Muscle of leg (tissue), 11 donors: ENCODE measurements around the gene GPRIN2. TPM values are rescaled to one million over a fixed set of nuclear protein-coding genes. Genes with fewer than 3 reads are reported as not detected.
"Not testable (repeated sequence)": the region's sequence is repeated elsewhere in the genome, so short reads cannot be mapped to it uniquely, and the experiment has no call there.

Experiments
- DNase-seq: peaks from one replicate; pipeline ENCODE4 v3.0.0; 2013
- H3K27ac ChIP-seq: one replicate; pipeline ENCODE4 v1.5.1; 2013; ENCODE audit warnings: mild to moderate bottlenecking, low read length, control low read depth
- H3K27me3 ChIP-seq: one replicate; pipeline ENCODE4 v1.6.1; 2013; ENCODE audit warnings: low read length; ENCODE audit not compliant: control insufficient read depth, insufficient read depth
- H3K36me3 ChIP-seq: one replicate; pipeline ENCODE4 v1.6.1; 2013; ENCODE audit warnings: low read length; ENCODE audit not compliant: control insufficient read depth, insufficient read depth
- H3K4me1 ChIP-seq: one replicate; pipeline ENCODE4 v1.6.1; 2013; ENCODE audit warnings: low read length; ENCODE audit not compliant: control insufficient read depth, insufficient read depth
- H3K4me3 ChIP-seq: one replicate; pipeline ENCODE4 v1.5.1; 2013; ENCODE audit warnings: low read length, control low read depth
- H3K9me3 ChIP-seq: replicated peaks from 2 replicates; pipeline ENCODE4 v1.6.1; 2013; ENCODE audit warnings: low read depth, low read length; ENCODE audit not compliant: control insufficient read depth
- WGBS: methylation state at CpG from one replicate; pipeline ENCODE4 v1.1.5; 2013; ENCODE audit warnings: missing lambda C conversion rate; ENCODE audit not compliant: insufficient coverage; 5-methylcytosine and 5-hydroxymethylcytosine counted together
- polyA plus RNA-seq, 8 donors: library from polyadenylated mRNA; unstranded; fragments of 120-200 nt; gene quantifications; one replicate each; pipeline versions ENCODE4 v1.2.1 to v1.2.3, GENCODE V29; 2013; ENCODE audit warnings: inconsistent platforms in 1 of 8, low replicate concordance in 1 of 8; ENCODE audit not compliant: insufficient read length in 8 of 8, insufficient read depth in 1 of 8
- total RNA-seq: library from RNA; stranded (reverse); fragments of 120-200 nt; gene quantifications from one replicate; pipeline ENCODE4 v1.2.4, GENCODE V29; 2013

The GPRIN2 gene
- total and polyA plus RNA-seq, 9 donors: 0.12 to 0.91 (median 0.33) TPM

DNA sequence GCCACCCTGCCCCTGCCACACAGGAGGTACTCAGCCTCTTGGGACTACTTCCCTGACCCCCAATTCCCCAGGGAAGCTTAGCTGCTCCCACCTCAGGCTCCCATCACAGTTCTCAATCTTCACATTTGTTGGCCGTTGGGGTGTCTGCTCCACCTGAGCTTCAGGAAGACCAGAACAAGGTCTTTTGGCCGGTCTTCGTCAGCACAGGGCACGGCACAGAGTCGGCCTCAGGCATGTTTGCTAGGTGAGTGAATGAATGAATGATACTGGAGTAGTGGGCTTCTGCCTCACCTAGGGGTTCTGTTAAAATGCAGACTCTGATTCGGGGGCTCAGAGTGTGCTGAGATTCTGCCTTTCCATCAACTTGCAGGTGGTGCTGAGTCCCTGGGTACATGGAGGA lies 20.3 kb downstream of the GPRIN2 start:
- no peak overlapping the region for H3K4me3 ChIP-seq
- H3K9me3 ChIP-seq: no peaks in the 10 kb centered on the region
- DNase-seq: no peak
- WGBS: 98% methylated on average over 6 of the region's 6 CpGs
- peaks cover 14% of the 10 kb centered on the region for H3K27me3 ChIP-seq
- no peaks in the 10 kb centered on the region for H3K36me3 ChIP-seq
- H3K27ac ChIP-seq: no peak overlapping the region
- H3K4me1 ChIP-seq: peaks cover 3% of the 10 kb centered on the region

DNA sequence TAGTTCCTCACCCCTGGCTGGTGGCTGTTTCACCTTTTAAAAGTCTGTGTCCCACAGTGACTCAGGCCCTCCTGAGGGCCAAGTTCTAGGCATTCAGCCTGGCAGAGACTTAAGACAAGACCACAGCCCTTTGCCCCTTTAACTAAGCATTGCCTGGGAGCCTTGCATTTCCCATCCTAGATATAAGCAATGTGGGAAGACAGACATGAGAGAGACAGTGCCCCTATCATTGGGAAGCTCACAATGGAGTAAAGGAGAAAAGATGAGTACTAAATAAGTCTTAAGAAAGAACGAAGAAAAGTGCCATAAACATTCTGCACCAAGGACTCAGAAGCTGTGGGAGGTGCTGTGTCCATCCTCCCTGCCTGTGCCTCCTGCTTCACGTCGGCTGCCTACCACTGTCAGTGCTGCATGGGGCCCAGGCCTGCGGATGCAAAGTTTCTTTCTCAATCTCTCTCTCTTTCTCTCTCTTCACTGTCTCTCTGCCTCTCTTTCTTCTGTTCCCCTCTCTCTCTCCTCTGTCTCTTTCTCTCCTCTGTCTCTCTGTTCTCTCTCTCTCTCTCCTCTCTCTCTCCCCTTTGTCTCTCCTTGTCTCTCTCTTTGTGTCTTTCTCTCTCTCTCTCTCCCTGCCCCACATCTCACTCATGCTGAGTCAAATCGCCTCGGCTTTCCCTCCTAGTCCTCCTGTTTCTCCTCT lies 21.5 kb downstream of the GPRIN2 start:
- Histone ChIP-seq H3K36me3 (no peaks in the 10 kb centered on the region), H3K4me1 (peaks cover 5% of the 10 kb centered on the region), H3K27ac (no peak overlapping the region), H3K4me3 (no peak overlapping the region), H3K9me3 (no peaks in the 10 kb centered on the region), H3K27me3 (peaks cover 7% of the 10 kb centered on the region)
- DNase-seq: no peak
- 54% methylated on average over 6 of the region's 6 CpGs for whole genome bisulfite sequencing

- not testable (repeated sequence) for H3K9me3 ChIP-seq, H3K27me3 ChIP-seq, H3K4me1 ChIP-seq, H3K4me3 ChIP-seq, H3K36me3 ChIP-seq, H3K27ac ChIP-seq, DNase-seq
- no CpG with 5 or more reads among the region's 1 CpG for WGBS
Measured at GRCh38 chr10:46532256-46532655, 24.2 kb downstream of the GPRIN2 start.

DNA sequence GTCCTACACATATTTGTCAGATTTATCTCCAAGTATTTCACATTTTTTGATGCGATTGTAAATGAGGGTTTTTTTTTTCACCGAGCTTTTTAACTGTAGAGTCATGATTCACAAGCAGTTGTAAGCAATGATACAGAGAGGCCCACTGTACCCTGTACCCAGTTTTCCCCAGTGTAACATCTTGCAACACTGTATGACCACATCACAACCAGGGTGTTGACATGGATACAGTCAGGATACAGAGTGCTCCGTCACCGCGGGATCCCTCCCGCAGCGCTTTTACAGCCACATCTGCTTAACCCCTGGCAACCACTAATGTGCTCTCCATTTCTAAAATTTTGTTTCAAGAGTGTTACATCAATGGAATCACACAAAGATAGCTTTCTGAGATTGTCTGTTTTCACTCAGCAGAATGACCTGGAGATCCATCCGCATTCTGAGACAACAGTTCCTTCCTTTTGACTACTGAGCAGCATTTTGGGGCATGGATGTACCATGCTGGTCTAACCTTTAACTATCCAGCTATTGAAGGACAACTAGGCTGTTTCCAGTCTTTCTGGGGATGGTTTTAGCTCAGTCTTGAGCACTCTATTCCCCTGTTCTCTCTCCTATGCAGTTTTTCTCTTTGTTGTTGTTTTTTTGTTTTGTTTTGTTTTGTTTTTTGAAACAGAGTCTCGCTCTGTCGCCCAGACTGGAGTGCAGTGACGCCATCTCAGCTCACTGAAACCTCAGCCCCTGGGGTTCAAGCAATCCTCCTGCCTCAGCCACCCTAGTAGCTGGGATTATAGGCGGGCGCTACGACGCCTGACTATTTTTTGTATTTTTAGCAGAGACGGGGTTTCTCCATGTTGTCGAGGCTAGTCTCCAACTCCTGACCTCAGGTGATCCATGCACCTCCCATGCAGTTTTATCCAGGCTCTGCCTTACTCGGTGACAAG lies 25.9 kb downstream of the GPRIN2 start:
- Histone ChIP-seq H3K4me3 (no peak overlapping the region), H3K4me1 (peaks cover 9% of the 10 kb centered on the region), H3K27me3 (peaks cover 3% of the 10 kb centered on the region), H3K36me3 (no peaks in the 10 kb centered on the region), H3K9me3 (no peaks in the 10 kb centered on the region), H3K27ac (peak overlapping the region; percentile 45)
- DNase-seq: peak; percentile 86
- 61% methylated on average over 14 of the region's 18 CpGs for WGBS

- Histone ChIP-seq H3K27ac (peak overlapping the region; percentile 45), H3K4me1 (peaks cover 11% of the 10 kb centered on the region)
- H3K27me3 ChIP-seq, H3K9me3 ChIP-seq, H3K4me3 ChIP-seq, DNase-seq, H3K36me3 ChIP-seq: not testable (repeated sequence)
- WGBS: 93% methylated on average over 7 of the region's 7 CpGs
Measured at GRCh38 chr10:46529742-46530141, 26.7 kb downstream of the GPRIN2 start.

GRCh38 chr10:46528675-46529615 lies 27.5 kb downstream of the GPRIN2 start:
- no peak overlapping the region for H3K4me3 ChIP-seq
- H3K27ac ChIP-seq: no peak overlapping the region
- no peaks in the 10 kb centered on the region for H3K9me3 ChIP-seq
- H3K27me3 ChIP-seq: peaks cover 3% of the 10 kb centered on the region
- DNase-seq: no peak
- peaks cover 12% of the 10 kb centered on the region for H3K4me1 ChIP-seq
- 61% methylated on average over 8 of the region's 9 CpGs for WGBS
- no peaks in the 10 kb centered on the region for H3K36me3 ChIP-seq

DNA sequence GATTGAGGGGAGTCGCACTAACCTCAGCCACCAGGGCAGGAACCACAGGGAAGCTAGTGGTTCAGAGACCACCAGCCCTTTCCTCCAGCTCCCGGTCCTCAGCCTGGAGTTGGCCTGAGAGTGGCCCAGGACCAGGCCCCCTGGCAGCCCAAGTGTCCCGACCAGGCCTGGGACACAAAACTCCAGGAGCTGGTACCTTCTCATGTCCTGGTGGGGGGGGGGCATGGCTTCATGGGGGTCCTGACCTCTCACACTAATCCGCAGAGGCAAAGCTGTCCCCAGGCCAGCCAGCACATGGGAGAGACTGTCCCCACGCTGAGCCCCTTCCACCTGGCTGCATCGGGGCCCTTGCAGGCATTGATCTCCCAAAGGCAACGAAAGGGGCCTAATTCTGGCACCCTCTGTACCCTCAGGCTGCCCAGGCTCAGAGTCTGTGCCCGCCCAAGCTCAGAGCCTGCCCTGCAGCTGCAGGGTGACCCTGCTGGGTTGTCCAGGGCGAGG lies 28.2 kb downstream of the GPRIN2 start:
- no peak overlapping the region for H3K27ac ChIP-seq
- H3K4me3 ChIP-seq: no peak overlapping the region
- 87% methylated on average over 9 of the region's 9 CpGs for WGBS
- H3K36me3 ChIP-seq: no peaks in the 10 kb centered on the region
- H3K4me1 ChIP-seq: peaks cover 18% of the 10 kb centered on the region
- DNase-seq: no peak
- peaks cover 3% of the 10 kb centered on the region for H3K27me3 ChIP-seq
- H3K9me3 ChIP-seq: no peaks in the 10 kb centered on the region

DNA sequence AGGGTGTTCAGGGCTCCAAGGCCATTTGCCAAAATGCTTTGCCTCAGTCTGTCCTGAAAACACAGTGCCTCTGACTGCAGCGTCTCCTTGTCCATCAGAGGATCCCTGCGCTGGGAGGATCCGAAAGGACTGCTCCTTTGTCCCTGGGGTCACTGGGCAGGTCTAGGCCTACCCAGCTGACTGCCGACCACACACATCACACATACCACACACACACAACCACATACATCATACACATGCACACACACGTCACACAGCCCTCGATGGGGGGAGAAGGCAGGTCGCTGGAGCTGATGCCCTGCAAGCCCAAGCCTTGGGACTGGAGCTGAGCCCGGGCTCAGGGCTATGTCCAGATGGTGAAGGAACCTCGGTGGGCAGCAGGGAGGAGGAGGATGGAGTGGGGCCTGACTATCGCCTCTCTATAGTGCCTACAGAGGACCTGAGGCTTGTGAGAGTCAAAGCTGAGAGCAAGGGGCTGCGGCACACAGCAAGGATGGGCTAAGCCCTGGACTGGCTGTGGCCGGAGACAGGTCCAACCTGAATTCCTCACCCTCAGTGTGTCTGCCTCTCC lies 29.1 kb downstream of the GPRIN2 start:
- WGBS: 78% methylated on average over 9 of the region's 12 CpGs
- Histone ChIP-seq H3K4me3 (no peak overlapping the region), H3K36me3 (no peaks in the 10 kb centered on the region), H3K27ac (no peak overlapping the region), H3K4me1 (peaks cover 22% of the 10 kb centered on the region), H3K27me3 (peaks cover 3% of the 10 kb centered on the region), H3K9me3 (no peaks in the 10 kb centered on the region)
- no peak for DNase-seq

- DNase-seq: no peak
- H3K4me1 ChIP-seq: peaks cover 22% of the 10 kb centered on the region
Measured at GRCh38 chr10:46526682-46527038, 29.8 kb downstream of the GPRIN2 start.

More at GRCh38 chr10:46526682-46527038, 29.8 kb downstream of the GPRIN2 start:
- Histone ChIP-seq H3K27ac (no peak overlapping the region), H3K4me3 (no peak overlapping the region), H3K36me3 (no peaks in the 10 kb centered on the region), H3K27me3 (peaks cover 3% of the 10 kb centered on the region), H3K9me3 (no peaks in the 10 kb centered on the region)
- WGBS: 55% methylated on average over 3 of the region's 7 CpGs
